ENCODE measurements around the gene ALDH1L1. TPM values are rescaled to one million over a fixed set of nuclear protein-coding genes. Genes with fewer than 3 reads are reported as not detected.
A peak's percentile ranks its signal among the peaks of the same experiment; 100 is the strongest.

ALDH1L1 gene
- total RNA-seq, 1 donor from 2014 or later = 11.1 TPM

DNA sequence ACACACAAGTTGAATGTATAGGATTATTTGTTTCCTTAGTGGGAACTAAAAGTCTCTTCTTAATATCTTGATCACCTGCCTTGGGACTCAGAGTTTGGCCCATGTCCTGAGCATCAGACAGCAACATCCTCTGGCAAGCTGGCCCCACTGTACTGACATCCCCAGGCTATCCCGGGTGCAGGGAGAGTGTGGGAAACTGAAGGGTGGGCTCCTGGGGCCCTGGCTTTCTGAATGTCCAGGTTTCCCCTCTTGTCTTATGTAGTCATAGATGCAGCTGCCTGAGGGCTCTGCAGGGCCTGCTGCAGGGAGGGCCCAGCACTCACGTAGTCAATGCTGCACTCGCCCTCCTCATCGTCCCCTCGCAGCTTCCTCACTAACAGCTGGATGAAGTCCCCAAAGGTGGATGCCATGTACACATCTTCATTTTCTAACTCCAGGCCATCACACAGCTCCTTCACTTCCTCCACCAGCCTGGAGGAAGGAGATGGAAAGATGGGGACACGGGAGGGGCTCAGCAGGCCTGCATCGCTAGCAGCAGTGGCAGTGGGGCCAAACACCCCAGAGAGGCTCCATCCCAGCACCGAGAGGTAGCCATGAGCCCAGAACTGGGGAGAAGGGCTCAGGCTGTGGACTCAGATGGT lies 42.8 kb downstream of the ALDH1L1 start:
- H3K36me3 ChIP-seq (ENCODE audit: control insufficient read depth, insufficient read depth, low read length) = no peaks in the 10 kb centered on the region
- H3K4me3 ChIP-seq (ENCODE audit: low read depth, low read length) = no peak overlapping the region
- no peaks in the 10 kb centered on the region for H3K27me3 ChIP-seq (ENCODE audit: control insufficient read depth, insufficient read depth, low read length)
- TF ChIP-seq, protein P1, sequence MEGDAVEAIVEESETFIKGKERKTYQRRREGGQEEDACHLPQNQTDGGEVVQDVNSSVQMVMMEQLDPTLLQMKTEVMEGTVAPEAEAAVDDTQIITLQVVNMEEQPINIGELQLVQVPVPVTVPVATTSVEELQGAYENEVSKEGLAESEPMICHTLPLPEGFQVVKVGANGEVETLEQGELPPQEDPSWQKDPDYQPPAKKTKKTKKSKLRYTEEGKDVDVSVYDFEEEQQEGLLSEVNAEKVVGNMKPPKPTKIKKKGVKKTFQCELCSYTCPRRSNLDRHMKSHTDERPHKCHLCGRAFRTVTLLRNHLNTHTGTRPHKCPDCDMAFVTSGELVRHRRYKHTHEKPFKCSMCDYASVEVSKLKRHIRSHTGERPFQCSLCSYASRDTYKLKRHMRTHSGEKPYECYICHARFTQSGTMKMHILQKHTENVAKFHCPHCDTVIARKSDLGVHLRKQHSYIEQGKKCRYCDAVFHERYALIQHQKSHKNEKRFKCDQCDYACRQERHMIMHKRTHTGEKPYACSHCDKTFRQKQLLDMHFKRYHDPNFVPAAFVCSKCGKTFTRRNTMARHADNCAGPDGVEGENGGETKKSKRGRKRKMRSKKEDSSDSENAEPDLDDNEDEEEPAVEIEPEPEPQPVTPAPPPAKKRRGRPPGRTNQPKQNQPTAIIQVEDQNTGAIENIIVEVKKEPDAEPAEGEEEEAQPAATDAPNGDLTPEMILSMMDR (IDR thresholded peaks at IDR 0.05; ENCODE audit: insufficient read depth, low read length, severe bottlenecking) = no peak
- no peak for DNase-seq (ENCODE audit: low read depth)
- no peak for FAIRE-seq

GRCh38 chr3:126136428-126137220 lies 43.8 kb downstream of the ALDH1L1 start:
- Histone ChIP-seq H3K4me3 (ENCODE audit: low read depth, low read length) (no peak overlapping the region), H3K27me3 (ENCODE audit: control insufficient read depth, insufficient read depth, low read length) (no peaks in the 10 kb centered on the region), H3K36me3 (ENCODE audit: control insufficient read depth, insufficient read depth, low read length) (no peaks in the 10 kb centered on the region)
- no peak for FAIRE-seq
- DNase-seq (ENCODE audit: low read depth) = no peak
- TF ChIP-seq, protein P1 (IDR thresholded peaks at IDR 0.05; ENCODE audit: insufficient read depth, low read length, severe bottlenecking) = no peak

- H3K4me3 ChIP-seq (ENCODE audit: low read depth, low read length) = no peak overlapping the region
- no peaks in the 10 kb centered on the region for H3K36me3 ChIP-seq (ENCODE audit: control insufficient read depth, insufficient read depth, low read length)
- H3K27me3 ChIP-seq (ENCODE audit: control insufficient read depth, insufficient read depth, low read length) = no peaks in the 10 kb centered on the region
- FAIRE-seq = no peak
- DNase-seq (ENCODE audit: low read depth) = no peak
- TF ChIP-seq, protein P1 (IDR thresholded peaks at IDR 0.05; ENCODE audit: insufficient read depth, low read length, severe bottlenecking) = no peak
Measured at GRCh38 chr3:126135406-126136076, 44.8 kb downstream of the ALDH1L1 start.

DNA sequence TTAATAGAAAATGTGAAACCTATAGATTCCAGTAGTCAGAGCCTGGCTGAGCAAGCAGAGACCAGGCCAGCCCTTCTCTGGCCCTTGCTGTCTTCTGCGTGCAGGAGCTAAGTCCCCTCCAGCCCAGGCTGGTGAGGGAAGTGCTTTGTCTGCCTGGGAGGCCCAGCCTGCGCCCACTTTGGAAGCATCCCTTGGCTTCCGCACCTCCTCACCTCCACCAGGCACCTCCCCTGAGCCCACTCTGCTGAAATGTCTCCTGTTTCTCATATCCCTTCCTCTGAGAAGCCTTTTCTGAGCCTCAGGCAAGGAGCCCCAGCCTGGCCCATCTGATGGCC lies 45.3 kb downstream of the ALDH1L1 start:
- TF ChIP-seq, protein P1 (IDR thresholded peaks at IDR 0.05; ENCODE audit: insufficient read depth, low read length, severe bottlenecking) = no peak
- H3K27me3 ChIP-seq (ENCODE audit: control insufficient read depth, insufficient read depth, low read length) = no peaks in the 10 kb centered on the region
- no peak overlapping the region for H3K4me3 ChIP-seq (ENCODE audit: low read depth, low read length)
- DNase-seq (ENCODE audit: low read depth) = no peak
- no peaks in the 10 kb centered on the region for H3K36me3 ChIP-seq (ENCODE audit: control insufficient read depth, insufficient read depth, low read length)
- FAIRE-seq = no peak

DNA sequence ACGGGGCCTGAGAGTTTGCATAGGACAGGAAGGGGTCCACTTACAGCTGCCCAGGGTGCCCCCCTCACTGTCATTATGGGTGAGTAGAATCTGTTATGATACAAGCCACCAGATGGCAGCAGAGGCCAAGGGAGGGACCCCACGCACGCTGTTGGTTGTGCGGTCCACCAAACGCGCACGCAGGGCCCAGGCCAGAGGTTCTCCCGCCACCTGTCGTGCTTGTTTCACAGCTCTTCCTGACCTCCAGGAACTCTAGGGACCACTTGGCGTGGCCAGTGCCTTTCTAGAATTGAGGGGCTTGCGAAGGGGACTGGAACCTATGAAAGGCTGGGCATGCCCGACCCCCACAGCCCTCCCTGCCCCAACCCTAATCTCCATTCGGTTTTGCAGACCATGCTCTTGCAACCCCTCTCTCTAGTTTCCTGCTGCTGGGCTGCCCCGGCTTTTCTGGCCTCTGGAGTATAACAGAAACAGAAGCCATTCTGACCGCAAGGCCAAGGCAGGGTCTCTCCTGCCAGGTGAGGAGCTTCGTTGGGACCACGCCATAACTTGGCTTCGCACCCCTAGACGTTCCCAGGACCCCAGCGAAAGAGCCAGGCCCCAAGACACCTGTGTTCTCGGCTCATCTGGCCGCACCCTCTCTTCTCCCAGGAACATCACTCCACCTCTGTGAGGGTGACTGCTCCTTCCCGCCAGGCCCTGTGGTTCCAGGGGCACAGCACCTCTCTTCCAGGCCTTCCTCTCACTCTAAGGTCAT lies 46.0 kb downstream of the ALDH1L1 start:
- FAIRE-seq = no peak
- H3K27me3 ChIP-seq (ENCODE audit: control insufficient read depth, insufficient read depth, low read length) = no peaks in the 10 kb centered on the region
- no peaks in the 10 kb centered on the region for H3K36me3 ChIP-seq (ENCODE audit: control insufficient read depth, insufficient read depth, low read length)

More for the DNA sequence above, 46.0 kb downstream of the ALDH1L1 start:
- H3K4me3 ChIP-seq (ENCODE audit: low read depth, low read length) = no peak overlapping the region
- TF ChIP-seq, protein P1 (IDR thresholded peaks at IDR 0.05; ENCODE audit: insufficient read depth, low read length, severe bottlenecking) = peak; percentile 90
- DNase-seq (ENCODE audit: low read depth) = peak; percentile 23
